Amniotic epithelial cell (primary cell): Measurements from ENCODE around the gene ZRANB1.
A peak's percentile ranks its signal among the peaks of the same experiment; 100 is the strongest.

Experiments
- DNase-seq: peaks from one replicate; pipeline ENCODE4 v3.0.0-alpha.2; 2010; ENCODE audit warnings: low read depth

Gene ZRANB1

DNA sequence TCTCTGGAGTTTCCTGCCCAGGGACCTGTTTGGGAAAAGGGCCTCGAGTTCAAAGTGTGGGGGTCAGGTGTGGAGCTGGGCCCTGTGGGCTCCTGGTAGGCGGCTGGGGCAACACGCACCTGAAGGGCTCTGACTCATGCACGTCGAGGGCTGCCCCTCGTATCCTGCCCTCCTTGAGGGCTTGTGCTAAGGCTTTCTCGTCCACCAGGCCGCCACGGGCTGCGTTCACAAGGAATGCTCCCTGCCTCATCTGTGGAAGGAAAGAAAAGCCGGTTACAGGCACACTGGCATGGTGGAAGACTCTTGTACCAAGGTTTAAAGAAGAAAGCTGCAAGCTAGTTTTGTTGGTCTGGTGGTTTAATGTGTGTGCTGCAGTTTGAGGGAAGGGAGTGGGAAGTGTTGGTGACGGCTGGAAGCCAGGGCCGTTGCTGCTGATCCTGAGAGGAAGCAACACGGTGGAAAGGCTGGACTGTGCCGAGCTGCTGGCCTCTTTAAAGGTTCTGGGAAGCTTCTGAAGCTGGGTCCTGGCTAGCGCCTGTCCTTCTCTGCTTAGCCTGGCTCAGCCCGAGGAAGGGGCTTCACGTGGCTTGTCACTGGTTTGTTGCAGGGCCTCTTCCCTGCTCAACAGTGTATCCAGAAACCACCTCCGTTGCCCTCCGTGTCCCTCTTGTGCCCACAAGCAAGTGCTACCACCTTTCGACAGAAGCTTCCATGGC is 52.0 kb downstream of the ZRANB1 start:
- no peak for DNase-seq

GRCh38 chr10:124994573-124995473 is 52.9 kb downstream of the ZRANB1 start:
- DNase-seq: no peak

DNA sequence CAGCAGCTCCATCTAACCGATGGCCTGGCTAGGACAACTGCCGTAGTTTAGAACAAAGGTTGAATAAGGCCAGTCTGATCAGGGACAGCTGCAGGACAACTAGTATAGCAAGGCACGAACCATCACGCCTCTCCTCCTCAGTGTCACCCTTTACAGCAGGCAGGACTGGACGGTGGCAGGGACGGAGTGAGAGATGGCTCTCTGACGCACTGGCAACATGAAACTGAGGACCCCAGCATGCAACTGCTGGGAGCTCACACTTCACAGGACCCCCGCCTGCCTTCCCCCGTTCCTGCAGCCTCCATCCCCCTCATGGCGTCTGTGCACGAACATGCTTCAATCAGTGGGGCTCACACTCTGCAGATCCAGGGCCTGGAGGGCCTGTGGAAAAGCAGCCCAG is 53.7 kb downstream of the ZRANB1 start:
- no peak for DNase-seq

- no peak for DNase-seq
Observed at GRCh38 chr10:124996127-124996853, 54.4 kb downstream of the ZRANB1 start.

DNA sequence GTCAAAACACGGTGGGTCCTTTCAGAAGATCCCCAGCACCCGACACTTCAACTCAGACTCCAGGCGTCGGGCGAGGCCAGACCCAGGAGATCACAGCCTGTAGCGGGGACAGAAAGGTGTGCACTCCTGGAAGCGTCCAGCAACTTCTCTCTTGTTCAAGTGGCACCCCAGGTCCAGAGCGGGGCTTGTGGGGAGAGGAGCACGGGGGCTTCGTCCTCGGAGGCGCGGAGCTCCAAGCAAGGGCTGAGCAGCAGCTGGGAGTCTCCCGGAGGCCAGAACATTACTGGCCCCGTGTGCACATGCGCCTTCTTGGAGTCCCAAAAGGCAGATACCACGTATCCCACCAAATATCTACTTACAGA is 54.9 kb downstream of the ZRANB1 start:
- DNase-seq: no peak

- DNase-seq: no peak
Observed at GRCh38 chr10:124997306-124997705, 55.4 kb downstream of the ZRANB1 start.

DNA sequence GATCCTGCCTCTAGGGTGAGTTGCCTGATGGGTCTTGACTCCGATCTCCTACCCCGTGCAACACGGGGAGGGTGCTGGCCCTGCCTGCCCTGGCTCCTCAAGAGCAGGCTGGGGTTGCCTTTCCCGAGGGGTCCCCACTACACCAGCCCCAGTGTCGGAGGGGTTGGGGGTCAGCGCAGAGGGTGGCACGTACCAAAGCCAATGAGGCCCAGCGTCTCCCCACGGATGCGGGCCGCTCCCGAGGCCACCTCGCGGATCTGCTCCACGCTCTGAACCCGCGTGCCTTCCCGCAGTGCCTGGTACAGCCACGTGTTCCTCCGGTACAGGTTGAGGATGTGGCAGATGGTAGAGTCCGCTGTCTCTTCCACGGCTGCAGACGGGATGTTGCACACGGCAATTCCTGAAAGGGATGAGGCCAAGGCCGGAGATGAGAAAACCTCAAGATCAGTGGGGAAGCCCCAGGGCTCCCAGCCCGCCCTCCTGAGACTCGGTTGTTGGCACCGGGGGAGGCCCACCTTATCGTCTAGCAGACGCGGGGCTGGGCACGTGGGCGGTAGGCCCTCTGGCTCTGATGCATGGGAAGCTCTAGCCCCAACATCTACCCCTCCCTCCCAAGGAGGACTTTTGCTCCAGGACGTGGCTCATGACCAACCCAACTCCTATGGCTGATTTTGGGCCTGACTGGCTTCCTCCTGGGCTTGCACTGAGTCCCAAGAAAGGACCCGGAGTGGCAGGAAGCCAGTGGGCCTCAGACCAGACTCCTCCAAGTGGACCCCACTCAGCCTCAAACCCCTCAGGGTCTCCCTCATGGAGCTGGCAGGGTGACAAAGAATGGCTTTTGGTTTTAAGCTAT is 56.1 kb downstream of the ZRANB1 start:
- DNase-seq: no peak

GRCh38 chr10:124998624-124999291 is 56.8 kb downstream of the ZRANB1 start:
- no peak for DNase-seq

DNA sequence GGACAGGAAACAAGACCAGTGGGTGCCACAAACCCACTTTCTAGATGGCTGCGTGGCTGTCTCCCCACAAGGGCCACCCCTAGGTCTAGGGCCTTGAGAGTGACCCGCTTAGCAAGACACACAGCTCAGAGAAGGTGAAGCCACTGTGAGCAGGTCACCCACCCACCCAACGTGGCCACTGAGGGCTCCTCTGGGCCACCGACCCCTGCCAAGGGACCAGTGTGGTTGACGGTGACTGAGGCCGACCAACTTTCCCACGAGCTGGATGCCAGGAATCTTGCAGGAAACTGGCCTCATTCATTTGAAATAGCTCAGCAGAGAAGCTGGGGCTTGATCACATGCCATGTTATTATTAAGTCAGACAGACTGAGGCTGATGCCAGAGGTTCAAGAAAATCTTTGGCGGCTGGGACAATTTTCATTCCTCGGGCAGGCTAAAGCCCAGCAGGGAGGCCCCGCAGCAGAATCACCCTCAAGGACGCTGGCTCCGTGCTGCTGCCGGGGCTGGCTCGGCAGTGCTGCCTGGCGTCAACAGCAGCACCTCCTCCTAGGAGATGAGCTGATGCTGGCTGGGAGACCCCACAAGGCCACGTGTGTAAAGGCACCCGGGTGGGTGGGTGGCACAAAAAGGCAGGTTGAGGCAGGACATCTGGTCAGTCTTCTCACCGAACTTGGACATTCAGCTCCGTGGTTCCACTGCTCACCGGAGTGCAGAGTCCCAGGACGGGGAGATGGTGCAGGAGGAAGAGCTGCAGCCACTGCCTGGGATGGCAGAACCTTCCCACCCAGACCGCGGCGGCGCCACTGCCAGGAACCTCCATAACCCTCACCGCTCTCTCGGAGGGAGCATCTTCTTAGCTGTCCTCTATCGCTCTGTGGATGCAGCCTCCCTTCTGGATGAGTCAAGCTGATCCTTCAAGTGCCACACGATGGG is 57.8 kb downstream of the ZRANB1 start:
- peak; percentile 15 for DNase-seq

DNA sequence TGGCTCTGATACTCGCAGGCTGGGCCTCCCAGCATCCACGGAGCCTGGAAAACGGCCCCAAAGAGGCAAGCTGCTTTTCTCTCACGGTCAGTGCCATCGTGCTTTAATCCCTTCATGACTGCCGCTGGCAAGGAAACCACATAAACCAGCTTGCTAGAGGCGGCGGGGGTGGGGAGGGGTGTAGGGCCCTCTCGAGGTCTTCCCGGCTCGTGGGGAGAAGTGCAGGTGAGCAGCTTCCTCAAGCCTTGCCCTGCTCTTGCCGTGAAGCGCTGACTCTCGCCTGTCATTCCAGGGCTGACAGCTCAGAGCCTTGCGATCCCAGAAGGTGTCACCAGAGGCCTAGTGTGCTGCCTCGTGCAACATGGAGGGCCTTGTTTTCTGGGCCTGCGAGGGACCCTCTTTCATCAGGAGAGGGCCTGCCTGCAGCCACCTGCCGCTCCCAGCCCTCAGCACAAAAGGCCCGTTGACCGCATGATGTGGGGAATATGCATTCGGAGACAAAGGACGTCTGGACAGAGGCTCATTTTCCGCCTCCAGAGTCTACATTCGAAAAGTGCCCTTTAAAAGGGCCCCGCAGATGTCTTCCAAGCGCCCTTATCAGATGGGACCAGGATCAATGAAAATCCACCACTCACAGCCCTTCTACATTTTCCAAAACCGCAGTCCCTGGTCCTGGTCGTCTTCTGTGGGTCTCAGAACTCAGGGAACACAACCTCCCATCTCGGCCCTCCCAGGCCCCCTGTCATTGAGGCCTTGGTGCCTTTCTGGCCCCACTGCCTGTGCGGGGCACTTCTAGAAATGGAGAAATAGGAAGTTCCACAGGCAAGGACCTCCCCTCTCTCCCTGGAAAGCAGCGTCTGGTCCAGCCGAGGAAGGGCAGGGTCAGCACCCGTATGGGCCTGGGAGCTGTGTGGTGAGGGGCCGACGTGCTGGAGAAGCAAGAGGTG is 58.7 kb downstream of the ZRANB1 start:
- DNase-seq: no peak

DNA sequence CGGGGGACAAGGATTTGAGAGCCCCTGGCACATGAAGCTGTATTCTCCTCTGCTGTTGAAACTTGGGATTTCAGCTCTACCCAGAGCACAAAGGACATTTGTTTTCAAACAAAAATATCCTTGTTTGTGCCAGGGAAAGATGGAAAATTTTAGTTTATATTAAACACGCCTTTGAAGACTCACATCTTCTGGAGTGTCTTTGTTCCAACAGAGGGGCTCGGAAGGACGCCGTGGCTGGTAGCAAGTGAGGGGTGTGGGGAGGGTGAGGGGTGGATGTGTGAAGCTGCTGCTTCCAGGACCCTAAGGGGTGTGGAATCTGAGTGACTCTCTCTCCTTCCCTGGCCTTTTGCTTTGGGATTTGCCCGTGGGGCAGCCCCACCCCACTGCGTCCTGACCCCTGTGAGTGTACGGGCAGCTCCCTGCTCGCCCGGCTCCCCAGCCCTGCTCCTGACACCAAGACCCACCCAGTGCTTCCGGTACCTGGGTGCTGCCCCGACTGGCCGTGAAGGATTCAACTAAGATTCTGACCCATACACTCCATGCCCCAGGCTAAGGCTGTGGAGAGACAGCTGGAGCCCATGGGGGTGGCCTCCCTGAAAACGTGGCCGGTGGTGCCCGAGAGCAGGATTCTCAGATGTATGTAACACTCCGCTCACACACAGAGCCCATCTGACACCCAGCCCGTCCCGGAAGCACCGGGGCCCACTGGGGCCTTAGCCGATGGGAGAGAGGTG is 59.6 kb downstream of the ZRANB1 start:
- DNase-seq: no peak

- DNase-seq: no peak
Observed at GRCh38 chr10:125002047-125002422, 60.1 kb downstream of the ZRANB1 start.

- DNase-seq: no peak
Observed at GRCh38 chr10:125002423-125003145, 60.7 kb downstream of the ZRANB1 start.

DNA sequence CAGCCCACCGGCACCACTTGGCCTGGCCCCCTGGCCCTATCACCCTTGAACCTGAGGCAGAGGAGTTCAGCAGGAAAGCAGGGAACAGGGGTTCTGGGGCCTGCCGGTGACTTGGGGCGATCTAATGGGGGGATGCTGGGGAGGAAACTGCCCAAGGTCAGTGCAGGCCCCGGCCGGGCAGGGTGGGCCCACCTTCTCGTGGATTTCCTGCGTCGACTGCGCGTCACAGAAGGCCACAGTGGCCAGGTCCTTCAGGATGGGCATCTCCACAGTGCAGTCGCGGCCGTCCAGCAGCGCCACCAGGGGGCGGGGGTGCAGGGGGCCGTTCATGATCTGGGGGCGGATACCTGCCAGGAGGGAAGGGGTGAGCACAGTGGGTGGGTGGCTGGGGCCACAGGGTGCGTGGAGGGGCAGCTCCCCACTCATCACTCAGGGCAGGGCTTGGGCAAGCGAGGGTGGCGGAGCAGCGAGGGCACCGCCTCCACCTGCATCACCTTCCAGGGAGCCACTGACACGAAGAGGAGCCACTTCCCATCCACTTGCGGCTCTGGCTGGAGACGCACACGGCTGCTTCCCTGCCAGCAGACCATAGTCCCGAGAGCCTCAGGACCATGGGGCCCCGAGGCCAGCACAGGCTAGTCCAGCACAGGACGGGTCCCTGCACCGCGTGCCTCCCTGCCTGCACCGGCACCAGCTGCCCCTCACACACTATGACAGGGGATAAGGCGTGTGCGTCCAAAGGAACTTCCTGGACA is 61.4 kb downstream of the ZRANB1 start:
- DNase-seq: no peak

- DNase-seq: no peak
Observed at GRCh38 chr10:125003901-125004467, 62.1 kb downstream of the ZRANB1 start.

GRCh38 chr10:125004571-125005311 is 62.8 kb downstream of the ZRANB1 start:
- DNase-seq: no peak
